ENCODE measurements around the gene PACRG. TPM values are rescaled to one million over a fixed set of nuclear protein-coding genes. Genes with fewer than 3 reads are reported as not detected.

Gene PACRG
- total and polyA plus RNA-seq, 10 of the 15 experiments (the other 5 are each of a cell fraction or from before 2014, with no cell fraction given), result not detected

DNA sequence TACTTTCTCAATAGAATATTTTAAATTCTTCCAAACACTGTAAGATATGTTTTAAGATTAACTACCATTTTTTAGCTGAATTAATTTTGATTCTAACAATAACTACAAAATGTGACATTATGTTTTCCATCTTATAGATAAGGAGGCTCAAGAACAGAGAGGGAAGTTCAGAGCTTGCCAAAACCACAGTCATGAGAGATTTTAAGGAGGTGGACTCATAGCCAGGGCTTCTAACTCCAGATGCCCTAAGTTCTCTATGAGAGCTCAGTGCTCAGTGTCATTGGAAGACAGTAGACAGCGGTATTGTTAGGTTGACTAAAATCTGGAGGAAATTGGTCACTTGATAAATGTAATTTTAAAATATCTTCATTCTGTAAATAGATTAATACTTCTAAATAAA, 144.2 kb downstream of the PACRG start:
- Histone ChIP-seq H3K27me3 (replicated peaks in 1 of 2; ENCODE audit: control insufficient read depth in 2 of 2, insufficient read depth in 2 of 2, low read length in 1 of 2) (no peaks in the 10 kb centered on the region), H3K36me3 (ENCODE audit: control insufficient read depth in 2 of 2, insufficient read depth in 2 of 2, low read length in 1 of 2) (no peaks in the 10 kb centered on the region), H3K9ac (ENCODE audit: control insufficient read depth, insufficient read depth, low read length) (no peak overlapping the region), H3K4me1 (ENCODE audit: control insufficient read depth, insufficient read depth, low read length) (no peaks in the 10 kb centered on the region), H3K9me3 (replicated peaks; ENCODE audit: control insufficient read depth, insufficient read depth, low read length) (no peaks in the 10 kb centered on the region), H2AFZ (ENCODE audit: control insufficient read depth, low read depth, low read length) (no peak overlapping the region), H3K4me2 (ENCODE audit: control insufficient read depth, insufficient read depth) (no peak overlapping the region), H3K4me3 (no peak overlapping the region), H4K20me1 (ENCODE audit: control insufficient read depth, insufficient read depth) (no peaks in the 10 kb centered on the region), H3K79me2 (ENCODE audit: control insufficient read depth, insufficient read depth, low read length) (no peaks in the 10 kb centered on the region), H3K27ac (ENCODE audit: control insufficient read depth, insufficient read depth) (no peak overlapping the region)
- WGBS (ENCODE audit: insufficient coverage, insufficient replicate concordance, low lambda C conversion rate, missing lambda C conversion rate), result 0% methylated on average over 1 of the region's 1 CpG
- SMC1A ChIA-PET (ENCODE audit: uncharacterized antibody, unreplicated experiment), result no interaction called here
- FAIRE-seq, result no peak
- in situ Hi-C loops (cut with MboI), result no loop called here
- no peak for ATAC-seq
- RAD21 ChIA-PET (ENCODE audit: unreplicated experiment), result no interaction called here
- no peak for TF ChIP-seq ZZZ3 (IDR thresholded peaks at IDR 0.05; ENCODE audit: control insufficient read depth, insufficient read length, low read depth)
- no peak for TF ChIP-seq MEF2B (IDR thresholded peaks at IDR 0.05; ENCODE audit: partially characterized antibody, poor library complexity, severe bottlenecking)
- no peak for TF ChIP-seq SMAD5 (IDR thresholded peaks at IDR 0.05; ENCODE audit: low read depth)
- no peak for TF ChIP-seq EED (IDR thresholded peaks at IDR 0.05; ENCODE audit: low read depth)
- TF ChIP-seq, protein P1, sequence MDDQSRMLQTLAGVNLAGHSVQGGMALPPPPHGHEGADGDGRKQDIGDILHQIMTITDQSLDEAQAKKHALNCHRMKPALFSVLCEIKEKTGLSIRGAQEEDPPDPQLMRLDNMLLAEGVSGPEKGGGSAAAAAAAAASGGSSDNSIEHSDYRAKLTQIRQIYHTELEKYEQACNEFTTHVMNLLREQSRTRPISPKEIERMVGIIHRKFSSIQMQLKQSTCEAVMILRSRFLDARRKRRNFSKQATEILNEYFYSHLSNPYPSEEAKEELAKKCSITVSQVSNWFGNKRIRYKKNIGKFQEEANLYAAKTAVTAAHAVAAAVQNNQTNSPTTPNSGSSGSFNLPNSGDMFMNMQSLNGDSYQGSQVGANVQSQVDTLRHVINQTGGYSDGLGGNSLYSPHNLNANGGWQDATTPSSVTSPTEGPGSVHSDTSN (IDR thresholded peaks at IDR 0.05; ENCODE audit: insufficient replicate concordance, low read depth, low read length), result no peak
- TF ChIP-seq EP300 (IDR thresholded peaks at IDR 0.05; ENCODE audit: borderline replicate concordance in 1 of 2, control insufficient read depth in 1 of 2, low read depth in 2 of 2, low read length in 2 of 2), result no peak
- no peak for TF ChIP-seq MXI1 (IDR thresholded peaks at IDR 0.05; ENCODE audit: low read depth, low read length)
- no peak for TF ChIP-seq CBFB (IDR thresholded peaks at IDR 0.05; ENCODE audit: low read depth)
- TF ChIP-seq, protein P2, sequence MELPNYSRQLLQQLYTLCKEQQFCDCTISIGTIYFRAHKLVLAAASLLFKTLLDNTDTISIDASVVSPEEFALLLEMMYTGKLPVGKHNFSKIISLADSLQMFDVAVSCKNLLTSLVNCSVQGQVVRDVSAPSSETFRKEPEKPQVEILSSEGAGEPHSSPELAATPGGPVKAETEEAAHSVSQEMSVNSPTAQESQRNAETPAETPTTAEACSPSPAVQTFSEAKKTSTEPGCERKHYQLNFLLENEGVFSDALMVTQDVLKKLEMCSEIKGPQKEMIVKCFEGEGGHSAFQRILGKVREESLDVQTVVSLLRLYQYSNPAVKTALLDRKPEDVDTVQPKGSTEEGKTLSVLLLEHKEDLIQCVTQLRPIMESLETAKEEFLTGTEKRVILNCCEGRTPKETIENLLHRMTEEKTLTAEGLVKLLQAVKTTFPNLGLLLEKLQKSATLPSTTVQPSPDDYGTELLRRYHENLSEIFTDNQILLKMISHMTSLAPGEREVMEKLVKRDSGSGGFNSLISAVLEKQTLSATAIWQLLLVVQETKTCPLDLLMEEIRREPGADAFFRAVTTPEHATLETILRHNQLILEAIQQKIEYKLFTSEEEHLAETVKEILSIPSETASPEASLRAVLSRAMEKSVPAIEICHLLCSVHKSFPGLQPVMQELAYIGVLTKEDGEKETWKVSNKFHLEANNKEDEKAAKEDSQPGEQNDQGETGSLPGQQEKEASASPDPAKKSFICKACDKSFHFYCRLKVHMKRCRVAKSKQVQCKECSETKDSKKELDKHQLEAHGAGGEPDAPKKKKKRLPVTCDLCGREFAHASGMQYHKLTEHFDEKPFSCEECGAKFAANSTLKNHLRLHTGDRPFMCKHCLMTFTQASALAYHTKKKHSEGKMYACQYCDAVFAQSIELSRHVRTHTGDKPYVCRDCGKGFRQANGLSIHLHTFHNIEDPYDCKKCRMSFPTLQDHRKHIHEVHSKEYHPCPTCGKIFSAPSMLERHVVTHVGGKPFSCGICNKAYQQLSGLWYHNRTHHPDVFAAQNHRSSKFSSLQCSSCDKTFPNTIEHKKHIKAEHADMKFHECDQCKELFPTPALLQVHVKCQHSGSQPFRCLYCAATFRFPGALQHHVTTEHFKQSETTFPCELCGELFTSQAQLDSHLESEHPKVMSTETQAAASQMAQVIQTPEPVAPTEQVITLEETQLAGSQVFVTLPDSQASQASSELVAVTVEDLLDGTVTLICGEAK (IDR thresholded peaks at IDR 0.05; ENCODE audit: borderline replicate concordance), result no peak
- TF ChIP-seq KLF5 (IDR thresholded peaks at IDR 0.05; ENCODE audit: partially characterized antibody), result no peak
- no peak for TF ChIP-seq MEF2A (IDR thresholded peaks at IDR 0.05; ENCODE audit: insufficient read depth, low read depth, low read length)
- no peak for TF ChIP-seq RAD21 (IDR thresholded peaks at IDR 0.05; ENCODE audit: insufficient read depth, low read depth, low read length)
- POLR2A ChIA-PET, result no interaction called here
- no TSS peak for BruUV-seq (replicated peaks)
- intact Hi-C loops (cut with micrococcal nuclease; ENCODE audit: unreplicated experiment), result no loop called here
- no peak for DNase-seq (ENCODE audit: low read depth, low spot score)
- CTCF ChIA-PET, result interaction anchor here (0.6 kb wide), 1 partner anchor 30 kb away, joined by 3 read pairs; no protein-coding TSS in a partner anchor
